Bronchial epithelial cell (primary cell): Measurements from ENCODE around the gene KRT82. TPM values are rescaled to one million over a fixed set of nuclear protein-coding genes. Genes with fewer than 3 reads are reported as not detected.

Experiments
- DNase-seq: peaks from one replicate; pipeline ENCODE4 v3.0.0-alpha.2; 2010; ENCODE audit warnings: low read depth
- FAIRE-seq: peaks from 2 replicates; lab custom pipeline; 2011; peaks lifted over from hg19 to GRCh38; lab: Jason Lieb, UNC
- H3K27me3 ChIP-seq: 2 replicates; pipeline ENCODE4 v1.5.1; 2011; ENCODE audit warnings: low read length; ENCODE audit not compliant: control insufficient read depth, insufficient read depth
- H3K36me3 ChIP-seq: 2 replicates; pipeline ENCODE4 v1.5.1; 2011; ENCODE audit warnings: low read length; ENCODE audit not compliant: control insufficient read depth, insufficient read depth
- H3K4me3 ChIP-seq: 2 replicates; pipeline ENCODE4 v1.5.1; 2011; ENCODE audit warnings: mild to moderate bottlenecking, low read depth, low read length, control low read depth
- total RNA-seq: library from RNA; depleted of rRNA; stranded (reverse); fragments of >200 nt; gene quantifications from 2 replicates; pipeline ENCODE4 v1.2.1, GENCODE V29; 2014
- TF ChIP-seq, protein P1 (sequence below): IDR thresholded peaks from 2 replicates; pipeline ENCODE4 v1.5.1; 2011; ENCODE audit warnings: mild to moderate bottlenecking, moderate library complexity, low read length, control low read depth, inconsistent platforms; ENCODE audit not compliant: insufficient read depth, severe bottlenecking

The KRT82 gene
- total RNA-seq, 1 donor from 2014 or later: not detected

DNA sequence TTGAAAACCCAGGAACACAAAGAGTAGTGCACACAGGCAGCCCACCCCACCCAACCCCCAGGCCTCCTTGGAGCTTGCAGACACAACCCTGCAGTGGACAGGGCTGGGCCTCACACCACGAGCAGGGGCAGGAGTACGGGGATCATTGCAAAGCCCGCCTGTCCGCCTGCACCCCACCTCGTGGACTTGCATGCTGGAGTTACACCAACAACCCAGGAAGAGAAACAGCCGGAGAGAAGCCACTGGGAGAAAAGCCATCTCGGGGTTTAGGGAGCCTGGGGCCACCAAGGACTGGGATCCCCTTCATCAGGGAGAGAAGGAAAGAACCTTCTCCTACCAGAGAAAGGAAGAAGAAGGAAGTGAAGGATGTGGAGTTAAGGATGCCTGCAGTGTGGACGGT, 28.9 kb downstream of the KRT82 start:
- TF ChIP-seq, protein P1, sequence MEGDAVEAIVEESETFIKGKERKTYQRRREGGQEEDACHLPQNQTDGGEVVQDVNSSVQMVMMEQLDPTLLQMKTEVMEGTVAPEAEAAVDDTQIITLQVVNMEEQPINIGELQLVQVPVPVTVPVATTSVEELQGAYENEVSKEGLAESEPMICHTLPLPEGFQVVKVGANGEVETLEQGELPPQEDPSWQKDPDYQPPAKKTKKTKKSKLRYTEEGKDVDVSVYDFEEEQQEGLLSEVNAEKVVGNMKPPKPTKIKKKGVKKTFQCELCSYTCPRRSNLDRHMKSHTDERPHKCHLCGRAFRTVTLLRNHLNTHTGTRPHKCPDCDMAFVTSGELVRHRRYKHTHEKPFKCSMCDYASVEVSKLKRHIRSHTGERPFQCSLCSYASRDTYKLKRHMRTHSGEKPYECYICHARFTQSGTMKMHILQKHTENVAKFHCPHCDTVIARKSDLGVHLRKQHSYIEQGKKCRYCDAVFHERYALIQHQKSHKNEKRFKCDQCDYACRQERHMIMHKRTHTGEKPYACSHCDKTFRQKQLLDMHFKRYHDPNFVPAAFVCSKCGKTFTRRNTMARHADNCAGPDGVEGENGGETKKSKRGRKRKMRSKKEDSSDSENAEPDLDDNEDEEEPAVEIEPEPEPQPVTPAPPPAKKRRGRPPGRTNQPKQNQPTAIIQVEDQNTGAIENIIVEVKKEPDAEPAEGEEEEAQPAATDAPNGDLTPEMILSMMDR: no peak
- H3K27me3 ChIP-seq: no peaks in the 10 kb centered on the region
- no peaks in the 10 kb centered on the region for H3K36me3 ChIP-seq
- H3K4me3 ChIP-seq: no peak overlapping the region
- no peak for DNase-seq
- no peak for FAIRE-seq

DNA sequence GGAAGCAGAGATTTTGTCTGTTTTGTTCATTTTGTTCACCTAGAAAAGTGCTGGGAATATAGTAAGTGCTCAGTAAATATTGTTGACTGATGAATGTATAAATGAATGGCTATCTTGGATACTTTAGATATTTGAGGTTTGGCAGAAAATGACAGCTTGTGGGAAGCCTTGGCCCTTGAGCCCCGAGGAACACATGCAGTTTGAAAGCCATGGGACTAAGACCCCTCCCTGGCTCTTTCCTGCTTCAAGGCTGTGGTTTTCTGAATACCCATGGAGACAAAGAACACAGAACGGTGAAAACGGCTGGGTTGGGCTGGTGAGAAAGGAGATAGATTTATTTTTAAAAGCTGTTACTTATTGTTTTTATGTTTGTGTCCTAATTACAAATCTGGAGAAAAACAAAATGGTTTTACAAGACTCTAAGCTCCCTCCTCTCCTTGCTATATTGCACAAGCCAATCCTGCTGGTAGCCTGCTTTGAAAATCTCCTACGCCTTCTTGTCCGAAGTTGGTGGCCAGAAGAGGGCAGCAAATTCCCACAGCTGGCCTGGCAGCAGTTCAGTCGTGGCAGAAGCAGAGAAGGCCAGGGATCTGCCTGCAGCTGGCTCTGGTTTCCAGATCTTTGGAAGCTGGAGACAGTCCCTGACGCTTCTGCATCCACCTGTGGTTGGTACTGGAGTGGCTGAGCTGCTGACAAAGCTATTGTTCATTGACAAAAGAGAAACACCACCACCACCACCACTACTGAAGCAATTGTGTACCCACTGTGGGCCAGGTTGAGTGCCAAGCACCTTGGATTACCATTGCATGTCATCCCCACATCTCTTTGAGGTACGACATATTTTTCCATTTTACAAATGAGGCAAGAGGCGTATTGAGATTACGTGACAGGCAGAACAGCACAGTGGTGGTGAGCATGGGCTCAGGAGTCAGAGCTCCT, 33.6 kb downstream of the KRT82 start:
- TF ChIP-seq, protein P1: peak; percentile 88
- DNase-seq (peak; percentile 83), FAIRE-seq (peak; percentile 23)
- Histone ChIP-seq H3K4me3 (no peak overlapping the region), H3K36me3 (no peaks in the 10 kb centered on the region), H3K27me3 (no peaks in the 10 kb centered on the region)

DNA sequence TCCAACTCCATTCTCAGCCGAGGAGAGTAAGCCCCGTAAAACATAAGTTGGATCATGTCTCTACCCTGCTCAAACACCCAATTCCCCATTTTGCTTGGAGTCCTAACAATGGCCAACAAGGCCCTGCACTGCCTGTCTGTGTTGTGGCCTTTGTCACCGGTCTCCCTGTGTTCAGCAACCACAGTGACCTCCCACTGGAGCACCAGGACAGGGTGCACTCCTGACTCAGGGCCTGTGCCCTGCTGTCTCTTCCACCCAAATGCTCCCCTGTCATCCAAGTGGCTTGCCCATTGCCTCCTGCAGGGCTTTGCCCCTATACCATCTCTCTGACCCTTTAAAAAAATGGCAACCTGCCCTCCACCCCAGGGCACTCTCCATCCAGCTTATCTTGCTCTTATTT, 34.4 kb downstream of the KRT82 start:
- no peak for FAIRE-seq
- no peaks in the 10 kb centered on the region for H3K27me3 ChIP-seq
- no peak overlapping the region for H3K4me3 ChIP-seq
- TF ChIP-seq, protein P1: no peak
- H3K36me3 ChIP-seq: no peaks in the 10 kb centered on the region
- no peak for DNase-seq

DNA sequence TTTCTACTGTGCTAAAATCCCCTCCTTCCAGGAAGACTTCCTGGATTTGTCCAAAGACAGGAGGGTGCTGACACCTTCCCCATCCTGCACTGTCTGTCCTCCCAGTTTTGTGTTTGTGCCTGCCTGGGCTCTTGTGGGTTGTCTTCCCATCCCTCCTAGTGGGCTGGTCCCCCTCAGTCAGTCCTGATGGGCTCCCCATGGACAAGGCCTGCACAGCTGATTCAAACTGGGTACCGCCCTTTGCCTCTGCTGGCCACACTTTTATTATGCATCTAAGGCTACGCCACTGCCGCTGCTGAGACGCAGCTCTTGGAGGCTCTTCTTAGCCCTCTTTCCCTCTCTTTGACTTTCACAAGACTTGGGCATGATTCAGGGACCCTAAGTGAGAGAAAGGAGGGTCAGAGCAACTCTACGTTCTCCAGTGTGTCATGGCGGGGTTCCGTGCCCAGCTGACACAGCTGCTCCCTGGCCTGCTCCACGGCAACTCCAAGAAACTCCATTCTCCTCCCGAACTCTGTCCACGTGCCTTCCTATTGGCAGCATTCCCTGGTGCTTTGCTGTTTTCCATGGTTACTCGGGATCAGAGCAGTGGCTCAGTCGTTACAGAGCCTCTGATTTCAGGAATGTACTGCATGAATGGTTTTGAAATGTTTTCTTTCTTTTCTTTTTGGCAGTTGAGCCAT, 35.1 kb downstream of the KRT82 start:
- Histone ChIP-seq H3K4me3 (no peak overlapping the region), H3K27me3 (no peaks in the 10 kb centered on the region), H3K36me3 (no peaks in the 10 kb centered on the region)
- FAIRE-seq (no peak), DNase-seq (no peak)
- TF ChIP-seq, protein P1: no peak

DNA sequence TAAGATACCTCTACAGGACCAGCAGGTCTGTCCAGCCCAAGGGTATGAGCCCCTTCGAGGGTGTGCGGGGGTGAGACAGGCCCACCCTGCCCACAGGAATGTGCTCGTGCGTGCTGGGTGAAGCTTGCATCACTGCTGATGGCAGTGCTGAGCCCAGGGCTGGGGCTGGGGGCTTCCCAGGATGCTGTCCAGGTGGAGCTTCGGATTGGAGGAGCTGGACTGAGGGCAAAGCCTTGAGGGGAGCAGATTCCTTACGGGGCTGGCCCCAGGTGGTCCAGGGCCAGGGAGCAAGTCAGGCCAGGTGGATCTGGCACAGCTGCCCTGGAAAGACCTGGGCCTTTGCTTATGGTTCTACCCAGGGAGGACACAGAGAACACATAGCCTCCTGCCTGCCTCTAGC, 36.3 kb downstream of the KRT82 start:
- DNase-seq: no peak
- no peaks in the 10 kb centered on the region for H3K36me3 ChIP-seq
- FAIRE-seq: no peak
- H3K4me3 ChIP-seq: no peak overlapping the region
- H3K27me3 ChIP-seq: no peaks in the 10 kb centered on the region
- TF ChIP-seq, protein P1: no peak
